SK-N-SH (cell line): ENCODE results near the gene XPOT. TPM values are rescaled to one million over a fixed set of nuclear protein-coding genes. Genes with fewer than 3 reads are reported as not detected.

Experiments
- CTCF ChIA-PET: fragments of 300-600, 350-600 bp; formaldehyde crosslinking; extraction: SDS; loops from one replicate; lab custom pipeline; 2021; lab: Yijun Ruan, JAX
- POLR2A ChIA-PET: fragments of 350-600 bp; sonication (Branson Sonifier 250); formaldehyde crosslinking; extraction: SDS; loops from one replicate; lab custom pipeline; 2020; ENCODE audit warnings: antibody characterized with exemption, inconsistent platforms; lab: Yijun Ruan, JAX
- DNase-seq: peaks from one replicate; pipeline ENCODE4 v3.0.0; 2012
- H2AFZ ChIP-seq: fragments of 200-600 bp; sonication (generic); 2 replicates; pipeline ENCODE4 v1.8.1; 2016; ENCODE audit warnings: antibody characterized with exemption, mild to moderate bottlenecking, low read depth
- H3F3A ChIP-seq: fragments of 200-600 bp; sonication (generic); replicated peaks from 2 replicates; pipeline ENCODE3; 2016; ENCODE audit warnings: antibody characterized with exemption, mild to moderate bottlenecking; ENCODE audit not compliant: insufficient read depth
- H3K27ac ChIP-seq, 2 experiments: fragments of 200-500 bp in 1 of 2; fragments of 200-600 bp in 1 of 2; sonication (Bioruptor generic) in 1 of 2; sonication (generic), shearing (Covaris generic) in 1 of 2; 2 replicates each; pipeline versions ENCODE4 v1.5.1 to v1.6.1; 2014 to 2016; ENCODE audit warnings: low read depth in 2 of 2, inconsistent platforms in 1 of 2, low read length in 1 of 2, mild to moderate bottlenecking in 1 of 2, mixed read lengths in 1 of 2
- H3K27me3 ChIP-seq: fragments of 200-600 bp; sonication (generic), shearing (Covaris generic); 2 replicates; pipeline ENCODE4 v1.6.1; 2016; ENCODE audit warnings: mixed run types; ENCODE audit not compliant: insufficient read depth
- H3K36me3 ChIP-seq, 2 experiments: fragments of 200-500 bp in 1 of 2; fragments of 200-600 bp in 1 of 2; sonication (Bioruptor generic) in 1 of 2; sonication (generic) in 1 of 2; replicated peaks in 1 of 2; 2 replicates each; pipeline versions ENCODE3 to v1.5.1; 2014 to 2016; ENCODE audit warnings: low read length in 1 of 2, mild to moderate bottlenecking in 1 of 2; ENCODE audit not compliant: insufficient read depth in 2 of 2, control insufficient read depth in 1 of 2
- H3K4me1 ChIP-seq, 2 experiments: fragments of 200-500 bp in 1 of 2; fragments of 200-600 bp in 1 of 2; sonication (Bioruptor generic) in 1 of 2; sonication (generic), shearing (Covaris generic) in 1 of 2; 2 replicates each; pipeline versions ENCODE4 v1.5.1 to v1.6.1; 2014 to 2016; ENCODE audit warnings: low read depth in 1 of 2, low read length in 1 of 2, mixed run types in 1 of 2; ENCODE audit not compliant: insufficient read depth in 2 of 2, control insufficient read depth in 1 of 2
- H3K4me2 ChIP-seq: fragments of 200-600 bp; sonication (generic), shearing (Covaris generic); 2 replicates; pipeline ENCODE4 v1.6.1; 2017; ENCODE audit warnings: mixed run types
- H3K4me3 ChIP-seq, 2 experiments: fragments of 200-500 bp in 1 of 2; fragments of 200-600 bp in 1 of 2; sonication (Bioruptor generic) in 1 of 2; sonication (generic), shearing (Covaris generic) in 1 of 2; 2 replicates each; pipeline versions ENCODE4 v1.5.1 to v1.8.1; 2014 to 2016; ENCODE audit warnings: low read depth in 2 of 2, inconsistent platforms in 1 of 2, low read length in 1 of 2, mild to moderate bottlenecking in 1 of 2, mixed read lengths in 1 of 2, moderate library complexity in 1 of 2
- H3K79me2 ChIP-seq: fragments of 200-600 bp; sonication (generic); 2 replicates; pipeline ENCODE4 v1.8.1; 2017; ENCODE audit warnings: mild to moderate bottlenecking; ENCODE audit not compliant: insufficient read depth
- H3K9ac ChIP-seq: fragments of 200-600 bp; sonication (generic); 2 replicates; pipeline ENCODE4 v1.6.1; 2017; ENCODE audit warnings: mixed run types
- H3K9me2 ChIP-seq: fragments of 200-600 bp; sonication (generic); 2 replicates; pipeline ENCODE4 v1.6.1; 2017; ENCODE audit warnings: mixed run types
- H3K9me3 ChIP-seq: fragments of 200-600 bp; sonication (generic); 2 replicates; pipeline ENCODE4 v1.6.1; 2017; ENCODE audit warnings: mixed run types, mild to moderate bottlenecking, moderate library complexity
- H4K20me1 ChIP-seq: fragments of 200-600 bp; sonication (generic); 2 replicates; pipeline ENCODE4 v1.6.1; 2017; ENCODE audit warnings: mild to moderate bottlenecking, mixed run types; ENCODE audit not compliant: insufficient read depth
- CHD2 ChIP-seq: fragments of 150-350 bp; IDR thresholded peaks from 2 replicates; pipeline ENCODE4 v1.6.1; 2018; ENCODE audit warnings: low read length; ENCODE audit not compliant: partially characterized antibody
- CTCF ChIP-seq: fragments of 200-600 bp; sonication (generic); IDR thresholded peaks from 2 replicates; pipeline ENCODE4 v1.6.1; 2017; ENCODE audit warnings: antibody characterized with exemption, mild to moderate bottlenecking, moderate library complexity
- ELF1 ChIP-seq: IDR thresholded peaks from 2 replicates; pipeline ENCODE4 v1.4.0; 2012
- FOSL2 ChIP-seq: IDR thresholded peaks from 2 replicates; pipeline ENCODE4 v1.4.0; 2012; ENCODE audit warnings: low read depth, mild to moderate bottlenecking, moderate library complexity, borderline replicate concordance
- FOXM1 ChIP-seq: IDR thresholded peaks from 2 replicates; pipeline ENCODE4 v1.4.0; 2012; ENCODE audit warnings: low read depth, mild to moderate bottlenecking
- GATA2 ChIP-seq: sonication (generic); formaldehyde crosslinking; IDR thresholded peaks from 2 replicates; pipeline ENCODE4 v1.5.0; 2020; ENCODE audit warnings: mild to moderate bottlenecking, missing genetic modification reagents
- MAX ChIP-seq: IDR thresholded peaks from 2 replicates; pipeline ENCODE4 v1.4.0; 2012; ENCODE audit warnings: low read depth
- MXI1 ChIP-seq: IDR thresholded peaks from 2 replicates; pipeline ENCODE4 v1.6.1; 2012; ENCODE audit warnings: mild to moderate bottlenecking, low read depth, low read length, improper control_type of control experiment
- NFIC ChIP-seq: IDR thresholded peaks from 2 replicates; pipeline ENCODE4 v1.4.0; 2012; ENCODE audit warnings: borderline replicate concordance
- NRF1 ChIP-seq: IDR thresholded peaks from 2 replicates; pipeline ENCODE4 v1.6.1; 2012; ENCODE audit warnings: low read depth, mild to moderate bottlenecking, low read length
- RFX5 ChIP-seq: IDR thresholded peaks from 2 replicates; pipeline ENCODE4 v1.6.1; 2012; ENCODE audit warnings: mild to moderate bottlenecking, improper control_type of control experiment, low read length
- RXRA ChIP-seq: IDR thresholded peaks from 2 replicates; pipeline ENCODE4 v1.4.0; 2012; ENCODE audit warnings: low read depth, mild to moderate bottlenecking, borderline replicate concordance
- SIN3A ChIP-seq: IDR thresholded peaks from 2 replicates; pipeline ENCODE4 v1.6.1; 2012; ENCODE audit warnings: low read depth, mild to moderate bottlenecking, low read length, moderate library complexity, borderline replicate concordance
- SMC3 ChIP-seq: IDR thresholded peaks from 2 replicates; pipeline ENCODE4 v1.6.1; 2012; ENCODE audit warnings: low read depth, low read length, improper control_type of control experiment
- TEAD4 ChIP-seq: IDR thresholded peaks from 2 replicates; pipeline ENCODE4 v1.4.0; 2012; ENCODE audit warnings: mild to moderate bottlenecking, borderline replicate concordance; ENCODE audit not compliant: insufficient read depth
- USF1 ChIP-seq: IDR thresholded peaks from 2 replicates; pipeline ENCODE4 v1.4.0; 2012; ENCODE audit warnings: low read depth, borderline replicate concordance
- USF2 ChIP-seq: fragments of 150-350 bp; IDR thresholded peaks from 2 replicates; pipeline ENCODE4 v1.6.1; 2017; ENCODE audit warnings: antibody characterized with exemption, low read length, low read depth, borderline replicate concordance
- ZBTB33 ChIP-seq: IDR thresholded peaks from 2 replicates; pipeline ENCODE4 v1.4.0; 2012; ENCODE audit warnings: low read depth, borderline replicate concordance
- WGBS: methylation state at CpG from one replicate; pipeline ENCODE4 v1.1.6; 2017; ENCODE audit warnings: low lambda C conversion rate; 5-methylcytosine and 5-hydroxymethylcytosine counted together
- polyA plus RNA-seq, 3 experiments: library from polyadenylated mRNA; depleted of rRNA; stranded (reverse); fragments of >200 nt; gene quantifications; 2 replicates each; pipeline ENCODE4 v1.2.3, GENCODE V29; 2012

XPOT gene
- polyA plus RNA-seq, 1 of the 3 experiments (the other 2 are of a cell fraction): 25.6 TPM

GRCh38 chr12:64411427-64411826 lies 7.2 kb downstream of the XPOT start (continued):
- TF ChIP-seq NFIC (no peak), MXI1 (no peak), FOXM1 (no peak), ZBTB33 (no peak), RFX5 (no peak)

GRCh38 chr12:64412459-64412858 lies 8.3 kb downstream of the XPOT start:
- Histone ChIP-seq H3K4me2 (no peak overlapping the region), H3K9me2 (no peaks in the 10 kb centered on the region), H3K4me1 (peaks cover 2 to 9% of the 10 kb centered on the region in 2 experiments; a peak in 2 of 4 replicates), H3K79me2 (peaks cover 70% of the 10 kb centered on the region), H3K36me3 (peaks cover 67 to 79% of the 10 kb centered on the region in 2 experiments), H2AFZ (no peak overlapping the region), H4K20me1 (peaks cover 29% of the 10 kb centered on the region), H3K27ac (no peak overlapping the region), H3K27me3 (no peaks in the 10 kb centered on the region), H3K9me3 (no peaks in the 10 kb centered on the region), H3K4me3 (no peak overlapping the region), H3F3A (peaks cover 12% of the 10 kb centered on the region)
- CTCF ChIA-PET: no interaction called here
- POLR2A ChIA-PET: interaction anchor here (0.6 to 1.1 kb wide), 2 partner anchors 32 to 33 kb away, joined by 3 read pairs; no protein-coding TSS in a partner anchor
- 91% methylated on average over 2 of the region's 2 CpGs for WGBS
- no peak for DNase-seq
- no peak for TF ChIP-seq USF2
- no peak for TF ChIP-seq FOSL2
- TF ChIP-seq USF1: no peak
- no peak for TF ChIP-seq RXRA
- TF ChIP-seq, all 33 proteins: peak for 0
- no peak overlapping the region for H3K9ac ChIP-seq

- H3K79me2 ChIP-seq: peaks cover 56% of the 10 kb centered on the region
- no peak overlapping the region for H3K4me2 ChIP-seq
- peaks cover 2 to 4% of the 10 kb centered on the region in 2 experiments; a peak in 1 of 4 replicates for H3K4me1 ChIP-seq
- ChIA-PET POLR2A (no interaction called here), CTCF (no interaction called here)
- H3K9ac ChIP-seq: no peak overlapping the region
- H3K36me3 ChIP-seq: peaks cover 82 to 93% of the 10 kb centered on the region in 2 experiments
- no peaks in the 10 kb centered on the region for H3K9me3 ChIP-seq
- no peak overlapping the region for H2AFZ ChIP-seq
- H3K9me2 ChIP-seq: no peaks in the 10 kb centered on the region
- H3F3A ChIP-seq: peaks cover 12% of the 10 kb centered on the region
- 90% methylated on average over 2 of the region's 2 CpGs for WGBS
- peaks cover 16% of the 10 kb centered on the region; the same call in 1 of the 2 replicates for H4K20me1 ChIP-seq
- DNase-seq: no peak
- no peaks in the 10 kb centered on the region for H3K27me3 ChIP-seq
- no peak overlapping the region; a peak in 1 of 4 replicates for H3K27ac ChIP-seq
- no peak overlapping the region for H3K4me3 ChIP-seq
- TF ChIP-seq FOXM1: no peak
- no peak for TF ChIP-seq GATA2 (CRISPR knock-in tag)
- no peak for TF ChIP-seq TEAD4
- TF ChIP-seq SIN3A: no peak
- no peak for TF ChIP-seq SMC3
- no peak for TF ChIP-seq RFX5
- TF ChIP-seq FOSL2: no peak
- no peak for TF ChIP-seq MAX
- TF ChIP-seq NRF1: no peak
- no peak for TF ChIP-seq CHD2
- TF ChIP-seq ELF1: no peak
- no peak for TF ChIP-seq CTCF
- TF ChIP-seq USF2: no peak
These were observed 9.7 kb downstream of the XPOT start for GRCh38 chr12:64413884-64414283.
